HG03571 (cell line): ENCODE results near the gene PEMT.

ENCODE experiments used
- ATAC-seq: cut with Tn5 transposase; IDR thresholded peaks from one replicate; pipeline ENCODE4 v1.9.1; 2021; ENCODE audit not compliant: unreplicated experiment

The PEMT gene

DNA sequence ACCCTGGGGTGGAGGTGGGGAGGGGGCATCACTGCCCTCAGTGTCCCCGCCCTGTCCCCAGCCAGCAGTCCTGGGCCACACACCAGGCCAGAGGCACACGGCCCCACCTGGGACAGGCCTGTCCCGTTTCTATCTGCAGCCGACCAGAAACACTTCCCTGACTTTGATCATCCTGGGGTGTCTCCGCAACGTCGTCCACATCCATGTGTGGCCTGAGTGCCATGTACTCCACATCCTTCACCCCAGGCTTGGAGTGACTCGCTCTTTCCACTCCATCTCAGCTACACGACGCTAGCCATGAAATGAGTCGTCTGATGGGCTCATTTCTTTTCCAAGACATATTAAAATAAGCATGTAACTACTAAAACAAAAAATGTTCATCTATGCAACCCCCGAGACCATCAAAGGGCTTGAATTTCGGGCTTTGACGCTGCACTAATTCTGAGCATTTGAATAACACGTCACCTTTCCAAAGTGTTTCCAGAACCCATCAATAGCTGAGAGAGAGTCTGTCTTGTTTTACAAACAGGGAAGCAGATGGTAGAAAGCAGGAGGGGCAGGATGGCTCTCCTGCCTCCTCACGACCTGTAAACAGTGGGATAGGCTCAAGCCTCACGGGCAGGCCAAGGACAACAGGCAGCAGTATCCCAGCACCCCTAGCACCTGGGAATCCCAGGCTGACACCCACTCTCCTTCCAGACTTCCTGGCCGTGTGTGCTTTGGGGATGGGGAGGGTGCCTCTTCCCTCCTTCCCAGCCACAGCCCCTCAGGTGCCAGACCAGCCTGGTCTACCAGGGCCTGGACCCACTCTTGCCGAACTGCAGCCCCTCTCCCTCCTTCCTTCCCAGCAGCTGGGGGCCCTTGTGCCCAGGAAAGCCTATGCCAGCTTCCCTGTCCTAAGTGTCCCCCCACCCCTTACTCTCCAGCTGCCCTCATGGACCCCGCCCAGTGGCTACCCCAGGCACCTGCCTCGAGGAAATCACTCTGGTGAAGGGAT, 75.3 kb downstream of the PEMT start:
- ATAC-seq = no peak

DNA sequence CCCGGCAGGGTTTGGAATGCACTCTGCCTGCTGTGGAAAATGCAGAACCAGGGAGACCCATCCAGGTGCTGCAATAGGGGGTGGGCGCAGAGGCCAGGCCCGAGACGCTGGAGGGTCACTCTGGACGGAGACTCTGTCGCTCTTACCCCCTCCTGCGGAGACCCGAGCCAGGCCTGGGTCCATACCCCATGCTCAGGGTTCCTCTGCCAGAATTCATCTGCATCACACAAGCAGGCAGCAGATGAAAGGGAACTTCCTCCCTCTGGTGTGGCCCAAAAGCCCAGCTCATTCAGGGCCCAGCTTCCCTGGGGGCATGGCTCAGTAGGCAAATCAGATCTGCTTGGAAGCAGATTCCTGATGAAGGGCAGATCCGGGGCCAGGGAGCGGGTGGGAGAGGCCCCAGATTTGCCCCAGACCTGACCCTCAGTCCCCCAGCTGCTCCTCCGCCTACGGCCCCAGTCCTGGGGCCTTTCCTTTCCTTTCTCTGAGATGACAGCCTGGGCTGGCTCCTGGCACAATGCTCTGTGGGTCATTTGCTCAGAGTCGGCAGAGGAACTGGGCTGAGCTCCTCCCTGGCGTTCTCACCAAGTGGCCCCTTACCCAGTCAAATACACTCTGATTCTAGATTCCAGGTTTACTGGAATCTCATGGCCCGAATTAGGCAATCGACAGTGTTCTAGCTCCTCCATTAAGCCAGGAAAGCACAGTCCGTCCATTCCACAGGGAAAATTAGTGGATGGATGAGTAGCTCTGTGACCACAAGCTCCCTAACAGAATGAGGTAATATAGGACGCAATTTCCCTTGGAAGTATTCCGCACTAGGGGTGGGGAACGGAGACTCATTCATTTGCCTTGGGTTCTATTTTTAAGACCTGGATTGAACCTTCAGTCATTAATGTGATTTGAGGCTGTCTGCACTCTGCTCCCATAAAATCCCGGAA, 76.2 kb downstream of the PEMT start:
- no peak for ATAC-seq

DNA sequence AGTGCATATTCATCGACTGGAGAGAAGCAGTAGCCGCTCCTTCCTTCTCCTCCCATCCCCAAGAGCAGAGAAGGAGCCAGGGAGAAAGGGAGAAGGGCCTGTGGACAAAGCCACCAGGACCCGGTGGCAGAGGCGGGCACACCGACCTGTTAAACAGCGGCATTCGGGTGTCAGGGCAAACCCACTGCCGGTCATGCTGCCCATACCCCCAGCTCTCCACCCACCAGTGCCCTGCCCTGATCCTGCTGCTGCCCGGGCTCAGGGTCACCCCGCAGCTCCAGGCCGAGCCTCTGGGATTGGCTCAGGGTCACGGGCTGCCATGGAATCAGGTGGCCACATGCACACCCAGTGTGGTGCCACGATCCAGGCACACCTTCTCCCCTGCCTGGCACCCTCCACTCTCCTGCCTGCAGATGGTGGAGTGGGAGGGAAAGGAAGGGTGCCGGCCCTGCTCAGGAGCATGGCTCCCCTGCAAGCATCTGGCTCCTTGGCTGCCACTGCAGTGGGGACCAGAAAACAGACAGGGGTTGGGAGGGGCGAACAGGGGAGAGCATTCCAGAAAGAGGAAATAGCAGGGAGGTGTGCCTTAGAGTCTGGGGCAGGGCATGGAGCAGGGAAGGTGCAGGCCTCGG, 77.0 kb downstream of the PEMT start:
- ATAC-seq = no peak

DNA sequence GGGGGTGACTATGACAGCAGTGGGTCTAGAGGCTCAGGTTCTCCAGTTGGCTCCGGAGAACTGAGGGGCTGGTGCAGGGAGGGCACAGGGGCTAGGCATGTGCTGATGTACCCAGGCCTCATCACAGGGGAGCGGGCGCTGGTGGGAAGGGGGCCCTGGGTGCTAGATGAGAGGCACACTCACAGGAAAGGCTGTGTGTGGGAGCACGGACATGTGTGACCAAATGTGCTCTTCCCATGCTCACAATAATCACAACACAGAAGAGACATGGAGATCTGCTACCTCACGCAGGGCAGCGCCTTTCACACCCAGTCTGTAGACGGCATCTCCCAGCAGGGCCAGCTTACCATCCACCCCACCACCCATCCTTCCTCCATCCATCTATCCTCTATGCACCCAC, 77.9 kb downstream of the PEMT start:
- no peak for ATAC-seq

DNA sequence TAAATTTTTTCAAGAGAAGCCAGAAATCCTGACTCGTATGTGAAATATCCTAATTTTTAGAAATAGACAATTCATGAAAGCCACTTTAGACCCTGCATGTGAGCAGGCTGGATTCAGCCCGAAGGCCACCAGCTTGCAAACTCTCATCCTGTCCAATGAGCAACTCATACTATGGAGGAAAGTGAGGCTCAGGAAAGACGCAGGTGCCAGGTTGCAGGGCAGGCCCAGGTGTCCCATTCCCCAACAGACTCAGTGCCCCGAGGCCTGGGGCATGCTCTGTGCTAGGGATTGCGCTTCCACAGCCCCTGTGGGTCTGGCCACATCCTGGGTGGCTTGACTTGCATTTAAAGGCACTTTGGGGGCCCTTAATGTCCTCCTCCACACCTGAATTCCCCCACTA, 78.6 kb downstream of the PEMT start:
- ATAC-seq = no peak

DNA sequence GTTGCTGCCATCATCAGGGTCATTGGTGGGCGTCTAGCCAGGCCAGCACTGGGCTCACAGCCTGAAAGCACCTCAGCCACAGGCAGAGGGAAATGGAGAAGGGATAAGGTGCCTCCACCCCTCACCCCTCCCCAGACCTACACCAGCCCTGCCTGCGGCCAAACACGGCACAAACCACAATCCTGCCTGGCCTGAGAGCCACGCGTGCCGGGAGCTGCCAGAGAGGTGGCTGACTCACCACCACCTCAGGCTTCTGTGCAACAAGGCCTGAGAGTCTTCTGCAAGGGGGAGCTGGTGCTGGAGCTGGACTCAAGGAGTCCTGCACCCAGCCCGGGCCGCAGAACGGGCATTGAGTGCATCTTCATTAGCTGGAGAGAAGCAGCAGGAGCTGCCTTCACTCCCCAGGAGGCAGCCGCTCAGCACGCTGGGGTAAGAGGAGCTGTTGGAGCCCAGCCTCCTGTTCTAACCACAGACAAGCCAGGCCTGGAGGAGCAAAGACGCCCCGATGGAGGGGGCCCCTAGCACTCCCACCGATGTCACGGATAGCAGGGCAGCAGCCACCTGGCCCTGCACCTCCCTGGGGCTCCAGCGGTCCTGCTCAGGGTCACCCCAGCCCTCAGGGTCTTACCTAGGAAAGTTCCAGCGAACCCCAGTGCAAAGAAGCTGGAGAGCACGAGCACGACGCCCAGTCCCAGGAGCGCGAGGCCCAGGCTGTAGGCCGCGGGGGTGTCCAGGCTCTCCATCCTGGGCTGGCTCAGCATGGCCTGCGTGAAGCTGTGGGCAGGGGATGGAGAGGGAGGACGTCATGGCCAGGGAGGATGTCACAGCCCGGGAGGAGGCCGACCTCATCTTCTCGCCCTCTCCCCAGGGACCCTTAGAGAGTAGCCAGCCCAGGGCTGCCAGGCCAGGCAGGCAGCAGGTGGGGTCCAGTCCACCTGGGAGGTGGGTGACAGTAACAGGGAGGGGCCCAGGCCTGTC, 79.3 kb downstream of the PEMT start:
- no peak for ATAC-seq

DNA sequence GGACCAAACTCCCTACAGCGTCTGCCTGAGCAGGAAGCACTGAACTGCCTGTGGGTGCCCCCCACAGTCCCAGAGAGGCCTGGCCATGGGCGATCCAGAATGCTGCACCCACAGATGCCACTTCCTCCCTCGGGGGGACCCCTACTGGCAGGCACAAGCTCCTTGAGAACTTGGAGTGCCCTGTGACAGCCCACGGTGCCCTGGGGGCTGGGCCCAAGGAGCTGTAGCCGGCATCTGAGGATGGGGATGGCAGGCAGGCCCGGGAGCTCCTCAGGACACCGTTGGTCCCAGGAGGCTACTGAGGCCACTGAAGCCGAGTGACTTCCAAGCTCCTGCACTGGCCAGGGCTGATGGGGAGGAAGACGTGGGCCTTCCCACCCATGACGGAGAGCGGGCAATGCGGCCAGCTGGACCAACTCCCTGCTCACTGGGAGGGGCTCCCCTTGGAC, 80.2 kb downstream of the PEMT start:
- no peak for ATAC-seq

DNA sequence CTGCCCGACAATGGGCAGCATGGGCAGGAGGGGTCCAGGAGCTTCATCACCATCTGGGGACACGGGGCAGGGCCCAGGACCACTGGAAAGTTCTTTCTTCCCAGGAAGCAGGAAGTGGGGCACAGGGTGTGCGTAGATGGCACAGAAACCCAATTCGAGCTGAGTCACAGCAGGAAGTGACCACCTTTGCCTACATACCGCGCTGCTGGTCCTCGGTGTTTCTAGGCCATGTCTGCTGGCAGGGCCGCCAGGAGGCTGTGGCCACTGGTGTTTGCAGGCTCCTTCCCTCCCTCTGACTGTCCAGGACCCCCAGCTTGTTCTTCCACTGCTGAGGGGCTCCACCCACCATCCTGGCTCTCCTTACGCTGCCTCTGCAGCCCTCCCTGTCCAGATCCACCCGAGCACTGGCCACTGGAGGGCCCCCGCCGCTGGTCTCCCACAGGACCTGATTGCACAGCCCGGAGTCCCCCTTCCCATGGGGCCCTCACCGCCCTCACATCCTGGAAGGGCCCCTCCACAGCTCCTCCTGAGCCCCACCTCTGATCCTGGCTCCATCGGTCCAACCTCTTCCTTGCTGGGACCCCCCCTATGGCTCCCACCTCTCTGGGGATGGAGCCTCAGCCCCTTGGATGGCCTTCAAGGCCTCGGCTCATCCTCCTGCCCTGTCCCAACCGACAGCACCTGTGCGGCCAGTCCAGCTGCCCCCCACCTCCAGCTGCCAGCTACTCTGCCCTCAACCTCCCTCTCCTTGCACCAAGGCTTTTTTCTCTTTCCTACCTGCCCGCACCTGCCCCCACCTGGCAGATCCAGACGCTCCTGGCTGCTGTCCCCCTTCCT, 80.8 kb downstream of the PEMT start:
- ATAC-seq = no peak

DNA sequence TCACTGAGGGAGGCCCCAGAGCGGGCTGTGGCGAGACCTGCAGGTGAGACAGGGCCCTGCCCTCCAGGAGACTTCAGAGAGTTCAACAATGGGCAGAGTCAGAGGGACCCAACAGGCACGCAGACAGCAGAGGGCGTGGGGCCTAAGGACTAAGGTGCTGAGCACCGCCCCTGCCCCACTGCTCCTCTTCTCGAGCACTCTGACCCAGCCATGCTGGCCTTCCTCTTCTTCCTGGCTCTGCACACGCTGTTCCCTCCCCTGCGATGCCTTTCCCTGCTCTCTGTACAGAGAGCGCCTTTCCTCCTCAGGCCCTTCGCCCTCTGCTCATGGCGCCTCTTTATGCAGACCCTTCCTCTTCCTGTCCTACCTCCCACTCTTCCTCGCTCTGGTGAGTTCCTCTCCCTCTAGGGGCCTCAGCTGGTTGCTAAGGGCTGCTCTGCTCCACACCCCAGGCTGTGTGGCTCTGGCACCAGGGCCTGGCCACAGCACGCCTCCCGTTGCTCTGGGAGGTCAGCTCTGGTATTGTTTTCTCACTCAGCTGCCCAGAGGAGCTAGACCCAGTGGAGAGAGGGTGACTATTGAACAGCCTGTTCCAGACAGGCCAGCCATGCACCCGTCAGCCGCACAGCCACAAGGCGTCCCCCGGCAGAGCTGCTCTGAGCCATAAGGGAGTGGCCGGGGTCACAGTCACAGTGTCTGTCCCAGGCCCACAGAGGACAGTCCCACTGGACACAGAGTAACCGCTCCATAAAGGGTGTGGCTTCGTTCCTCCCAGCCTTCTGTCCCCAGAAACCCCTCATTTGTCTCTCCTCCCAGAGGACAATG, 81.7 kb downstream of the PEMT start:
- no peak for ATAC-seq

DNA sequence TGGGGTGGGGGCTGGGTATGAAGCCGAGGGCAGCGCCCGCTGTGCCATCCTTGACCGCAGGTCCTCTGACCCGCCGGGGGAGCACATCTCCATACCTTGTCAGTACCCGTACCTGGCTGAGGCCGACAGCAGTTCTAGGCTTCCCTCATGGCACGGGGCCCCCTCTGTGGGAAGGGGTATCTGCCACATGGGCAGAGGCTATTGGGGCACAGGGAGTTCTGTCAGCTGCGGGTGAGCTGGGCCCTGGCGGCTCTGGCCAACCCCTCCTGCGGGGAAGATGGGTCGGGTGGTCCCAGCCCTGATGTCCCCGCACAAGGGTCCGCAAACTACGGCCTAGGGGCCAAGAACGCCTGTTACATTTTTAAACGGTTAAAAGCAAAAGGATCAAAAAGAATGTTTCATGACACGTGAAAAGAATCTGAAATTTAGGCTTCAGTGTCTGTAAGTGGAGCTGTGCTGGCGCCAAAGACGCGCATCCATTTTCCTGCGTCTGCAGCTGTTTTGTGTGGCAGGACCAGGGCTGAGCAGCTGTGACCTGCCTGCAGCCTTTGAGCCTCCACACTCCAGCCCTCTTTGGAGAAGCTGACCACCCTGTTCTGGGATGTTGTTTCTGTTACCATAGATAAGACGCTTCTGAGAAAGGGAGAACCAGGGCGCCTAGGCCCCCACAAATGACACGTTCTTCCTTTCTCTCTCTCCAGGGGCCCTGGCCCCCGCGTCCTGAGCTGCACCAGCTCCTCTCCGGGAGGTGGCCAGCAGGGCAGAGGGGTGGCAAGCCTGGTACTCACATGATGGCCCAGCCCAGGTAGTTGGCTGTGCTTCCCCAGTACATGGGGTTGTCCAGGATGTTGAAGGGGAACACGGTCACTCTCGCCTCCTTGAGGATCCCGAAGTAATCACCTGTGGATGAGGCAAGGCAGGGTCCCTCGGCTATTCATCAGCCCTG, 82.6 kb downstream of the PEMT start:
- ATAC-seq = no peak

DNA sequence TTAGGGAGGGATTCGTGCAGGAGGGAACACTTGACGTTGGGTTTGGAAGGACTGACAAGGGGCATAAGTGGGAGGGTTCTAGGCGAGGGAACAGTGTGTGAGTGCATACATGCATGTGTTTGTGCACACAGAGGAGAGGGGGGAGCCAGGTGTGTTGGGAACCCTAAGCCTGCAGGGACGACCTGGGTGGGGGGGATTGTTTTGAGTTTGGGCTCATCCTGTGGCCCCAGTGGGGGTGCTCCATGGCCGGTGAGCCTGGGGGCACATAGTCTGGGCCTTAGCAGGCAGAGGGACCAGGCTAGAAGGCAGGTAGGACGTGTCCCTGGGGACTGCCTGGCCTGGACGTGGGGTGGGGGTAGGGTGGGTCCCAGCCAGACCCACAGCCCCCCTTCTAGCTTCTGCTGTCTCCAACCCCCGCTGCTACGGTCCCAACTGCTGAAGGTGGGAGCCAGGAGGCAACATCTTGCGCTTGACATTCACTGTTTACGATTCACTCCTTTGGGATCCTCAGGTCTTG, 83.4 kb downstream of the PEMT start:
- no peak for ATAC-seq

DNA sequence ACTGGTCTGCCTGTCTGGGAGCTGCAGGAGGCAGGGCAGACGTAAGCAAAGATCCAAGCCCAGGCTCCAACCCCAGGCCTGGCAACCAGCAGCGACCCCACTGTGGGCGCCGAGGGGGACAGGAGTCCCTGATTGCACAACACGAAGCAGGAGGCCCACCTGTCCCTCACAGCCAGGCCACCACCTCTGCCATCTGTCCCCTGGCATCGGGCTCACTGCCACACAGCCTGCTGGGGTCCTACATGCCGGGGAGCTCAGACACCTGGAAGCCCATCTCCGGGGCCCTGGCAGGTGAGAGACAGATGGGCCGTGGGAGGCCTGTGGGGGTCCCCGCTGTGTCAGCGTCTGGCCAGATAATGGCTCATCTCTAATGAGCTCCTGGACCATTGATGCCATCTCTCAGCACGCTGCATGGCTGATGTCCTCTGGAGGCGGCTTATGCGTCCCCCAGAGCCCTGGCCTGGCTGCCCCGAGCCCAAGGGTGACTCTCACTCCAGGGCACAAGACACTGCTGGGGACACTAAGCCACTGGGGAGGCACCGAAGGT, 84.0 kb downstream of the PEMT start:
- no peak for ATAC-seq

DNA sequence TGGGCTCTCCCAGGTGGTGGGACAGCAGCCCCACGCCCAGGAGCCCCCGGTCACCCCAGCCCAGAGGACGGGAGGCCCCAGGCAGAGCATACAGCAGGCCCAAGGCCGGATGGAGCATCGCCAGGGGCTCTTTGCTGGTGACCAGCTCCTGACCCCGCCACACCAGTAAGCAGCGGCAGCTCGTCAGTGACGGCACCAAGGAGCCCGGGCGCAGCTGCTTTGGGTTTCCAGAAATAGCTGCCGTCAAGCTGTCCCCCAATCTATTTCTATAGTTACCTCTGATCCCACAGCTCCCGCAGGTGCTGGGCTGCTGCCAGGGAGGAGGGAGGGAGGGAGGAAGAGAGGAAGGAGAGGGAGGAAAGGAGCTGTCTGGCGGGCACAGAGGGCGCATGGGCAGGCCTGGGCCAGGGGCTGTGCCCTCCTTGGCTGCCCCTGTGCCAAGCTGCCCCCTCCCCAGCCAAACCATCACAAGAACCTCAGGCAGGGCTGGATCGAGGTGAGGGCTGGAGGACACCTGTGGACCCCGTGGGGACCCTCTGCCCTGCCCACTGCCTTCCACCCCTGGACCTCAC, 84.5 kb downstream of the PEMT start:
- ATAC-seq = no peak

DNA sequence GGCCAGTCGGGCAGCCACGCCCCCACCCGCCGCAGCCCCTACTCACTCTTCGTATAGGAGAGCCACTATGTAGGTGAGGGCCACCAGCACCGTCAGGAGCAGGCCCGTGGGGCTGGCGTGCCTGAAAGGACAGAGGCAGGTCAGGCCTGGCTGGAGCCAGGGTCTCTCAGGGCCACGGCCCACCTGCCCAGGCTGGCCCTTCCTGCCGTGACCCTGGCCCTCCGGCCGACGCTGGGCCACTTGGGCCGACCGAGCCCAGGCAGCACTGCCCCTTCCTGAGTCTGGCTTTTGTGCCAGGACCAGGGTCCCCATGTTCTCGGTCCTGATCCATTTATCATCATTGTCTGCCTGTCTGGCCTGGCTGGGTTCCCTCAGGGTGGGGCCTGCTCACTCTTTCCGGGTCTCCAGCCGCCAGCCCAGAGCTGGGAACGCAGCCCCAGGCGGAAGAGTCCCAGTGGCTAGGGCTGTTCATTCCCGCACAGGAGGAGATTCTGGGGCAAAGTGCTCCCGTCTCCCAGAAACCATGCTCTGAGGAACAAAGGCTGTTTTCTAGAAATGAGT, 85.2 kb downstream of the PEMT start:
- ATAC-seq = no peak

DNA sequence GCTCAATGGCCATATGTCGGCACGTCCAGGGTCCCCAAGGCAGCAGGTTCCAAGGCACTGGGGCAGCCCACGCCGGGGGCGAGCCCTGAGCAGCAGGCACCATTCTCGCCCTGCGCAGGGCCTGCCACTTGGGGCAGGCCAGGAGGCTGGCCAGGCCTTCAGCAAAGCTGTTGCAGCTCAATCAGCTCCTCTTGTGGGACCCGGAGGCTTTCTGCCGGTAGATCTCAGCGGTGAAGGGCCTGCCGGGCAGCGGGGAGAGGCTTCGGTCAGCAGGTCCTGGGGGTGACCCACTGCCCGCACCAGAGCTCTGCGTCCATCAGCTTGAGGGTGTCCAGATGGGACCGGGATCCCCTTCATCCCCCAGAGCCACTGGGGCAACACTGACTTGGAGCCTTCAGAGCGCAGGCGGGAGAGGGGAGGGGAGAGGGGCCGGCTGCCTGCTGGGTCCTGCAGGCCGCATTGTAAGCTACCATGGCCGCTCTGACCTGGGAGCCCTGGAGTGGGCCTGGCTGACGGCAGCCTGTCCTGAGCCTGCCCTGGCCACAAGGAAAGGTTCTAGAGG, 85.8 kb downstream of the PEMT start:
- ATAC-seq = no peak

DNA sequence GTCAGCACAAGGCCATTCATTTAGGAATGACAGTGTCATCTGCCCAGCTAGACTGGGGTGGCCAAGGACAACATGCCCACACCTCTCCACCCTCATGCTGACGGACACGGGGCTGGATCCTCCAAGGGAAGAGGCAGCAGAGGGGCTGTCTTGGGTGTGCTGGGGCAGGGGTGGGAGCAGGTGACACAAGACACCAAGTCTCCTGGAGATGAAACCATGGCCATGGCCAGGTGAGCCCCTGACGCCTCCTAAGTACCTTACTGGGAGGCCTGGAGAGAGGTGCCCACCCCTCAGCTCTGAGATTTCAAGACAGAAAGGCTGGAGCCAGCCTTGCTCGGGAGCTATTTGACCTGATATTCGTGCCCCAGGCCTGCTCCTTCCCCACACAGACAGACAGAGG, 86.4 kb downstream of the PEMT start:
- no peak for ATAC-seq
